HG02623 (cell line): ENCODE data around the gene FAAP20.

Experiments
- ATAC-seq: cut with Tn5 transposase; IDR thresholded peaks from one replicate; pipeline ENCODE4 v1.9.1; 2021; ENCODE audit warnings: moderate library complexity; ENCODE audit not compliant: unreplicated experiment

The FAAP20 gene

DNA sequence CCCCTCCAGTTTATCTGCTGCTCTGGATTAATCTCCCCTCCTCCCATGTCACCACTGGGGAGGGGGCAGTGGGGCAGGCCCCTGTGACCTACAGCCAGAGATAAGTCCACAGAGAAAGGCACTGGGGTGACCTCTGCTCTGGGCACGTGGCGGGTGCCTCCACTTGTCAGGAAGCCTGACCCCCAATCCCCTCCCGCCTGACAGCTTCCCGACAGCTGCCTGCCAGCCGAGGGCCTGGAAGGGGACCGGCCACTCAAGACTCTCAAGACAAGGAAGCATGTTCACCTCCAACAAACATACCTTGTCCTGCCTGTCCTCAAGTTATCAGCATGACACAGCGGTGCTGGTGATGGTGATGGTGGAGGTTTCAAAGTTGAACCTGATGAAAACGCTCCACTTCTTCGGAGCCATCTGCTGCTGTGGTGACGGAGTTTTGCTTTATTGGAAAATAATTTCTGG is 3.2 kb upstream of the FAAP20 start:
- no peak for ATAC-seq

DNA sequence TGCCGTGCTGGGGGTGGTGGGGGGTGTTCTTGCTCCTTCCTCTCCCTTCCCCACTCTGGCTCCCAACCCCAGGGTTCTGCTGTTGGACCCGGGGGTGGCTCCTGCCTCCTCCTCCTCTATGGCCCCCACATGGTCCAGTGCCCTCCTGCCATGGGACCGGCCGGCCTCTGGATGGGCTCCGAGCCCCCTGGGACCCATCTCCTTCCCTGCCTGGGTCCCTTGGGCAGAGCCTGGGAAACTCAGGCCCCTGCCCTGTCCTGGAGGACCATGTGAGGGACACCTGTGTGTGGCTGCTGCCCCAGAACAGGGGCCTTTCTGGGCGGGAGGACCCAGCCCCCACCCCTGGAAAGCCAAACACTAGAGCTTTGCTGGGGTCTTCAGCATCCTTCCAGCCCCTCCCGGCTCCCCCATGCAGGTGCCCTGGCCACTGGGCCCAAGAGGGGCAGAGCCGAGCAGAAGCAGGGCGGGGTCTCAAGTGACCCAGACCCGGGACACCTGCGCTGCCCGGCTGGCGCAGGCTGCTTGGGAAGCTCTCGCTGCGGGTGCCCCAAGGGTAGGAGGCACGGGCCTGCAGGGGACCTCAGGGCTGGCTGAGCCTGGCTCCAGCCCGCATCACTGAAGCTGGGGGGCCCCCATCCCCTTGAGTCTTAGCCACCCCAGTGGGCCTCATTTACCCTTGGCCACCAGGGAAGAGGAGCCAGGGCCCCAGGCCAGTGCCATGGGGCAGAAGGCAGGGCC is 2.5 kb upstream of the FAAP20 start:
- no peak for ATAC-seq

DNA sequence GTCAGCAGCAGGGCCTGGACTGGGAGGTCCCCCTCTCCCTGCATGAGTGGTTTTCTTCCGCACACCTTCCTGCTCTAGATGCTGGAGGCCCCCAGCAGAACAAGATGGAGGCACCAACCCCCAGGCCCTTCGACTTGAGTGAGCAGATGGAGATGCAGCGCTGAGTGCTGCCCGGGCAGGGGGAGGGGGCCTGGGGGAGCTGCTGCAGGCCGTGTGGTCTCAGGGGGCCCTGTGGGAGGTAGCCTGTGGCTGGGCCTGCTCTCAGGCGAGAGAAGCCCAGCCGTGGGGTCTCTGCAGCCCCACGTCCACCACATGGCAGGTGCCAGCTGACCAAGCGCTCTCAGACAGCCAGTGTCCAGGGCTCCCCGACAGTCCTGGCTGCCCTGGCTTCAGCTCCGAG is 1.2 kb upstream of the FAAP20 start:
- ATAC-seq, result no peak

DNA sequence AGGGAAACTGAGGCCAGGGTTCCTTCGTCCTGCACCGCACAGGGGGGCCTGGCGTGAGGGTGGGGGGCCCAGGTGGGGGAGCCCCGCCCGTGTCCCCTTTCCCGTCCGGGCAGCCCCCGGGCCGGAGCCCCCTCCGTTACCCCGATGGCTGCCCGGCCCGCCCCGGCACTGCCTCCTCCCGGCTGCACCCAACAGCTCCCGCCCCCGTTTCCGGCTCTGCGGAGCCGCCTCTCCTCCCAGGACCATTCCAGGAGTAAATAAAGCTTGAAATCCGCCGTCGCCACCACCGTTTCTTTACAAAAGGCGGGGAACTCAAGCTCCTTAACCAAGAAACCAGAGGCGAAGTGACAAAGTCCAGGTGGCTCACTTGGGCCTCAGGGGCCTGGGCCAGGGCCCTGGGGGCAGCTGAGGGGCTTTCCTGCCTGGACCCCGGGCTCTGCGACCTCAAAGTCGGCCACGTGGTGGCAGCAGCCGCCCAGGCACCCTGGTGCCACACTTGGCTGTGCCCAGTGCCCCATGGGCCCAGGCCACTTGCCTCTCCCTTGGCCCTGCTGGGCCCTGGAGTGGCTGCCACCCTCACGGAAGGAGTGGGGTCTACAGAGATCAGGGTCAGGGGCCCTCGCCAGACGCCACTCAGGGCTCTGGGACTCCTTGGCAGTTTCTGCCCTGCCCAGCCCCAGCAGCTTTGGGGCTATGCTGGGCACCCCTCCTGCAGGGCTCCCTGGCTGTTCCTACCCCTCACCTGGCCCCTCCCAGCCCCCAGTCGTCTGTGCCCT is 514 bp upstream of the FAAP20 start:
- peak; percentile 48 for ATAC-seq

DNA sequence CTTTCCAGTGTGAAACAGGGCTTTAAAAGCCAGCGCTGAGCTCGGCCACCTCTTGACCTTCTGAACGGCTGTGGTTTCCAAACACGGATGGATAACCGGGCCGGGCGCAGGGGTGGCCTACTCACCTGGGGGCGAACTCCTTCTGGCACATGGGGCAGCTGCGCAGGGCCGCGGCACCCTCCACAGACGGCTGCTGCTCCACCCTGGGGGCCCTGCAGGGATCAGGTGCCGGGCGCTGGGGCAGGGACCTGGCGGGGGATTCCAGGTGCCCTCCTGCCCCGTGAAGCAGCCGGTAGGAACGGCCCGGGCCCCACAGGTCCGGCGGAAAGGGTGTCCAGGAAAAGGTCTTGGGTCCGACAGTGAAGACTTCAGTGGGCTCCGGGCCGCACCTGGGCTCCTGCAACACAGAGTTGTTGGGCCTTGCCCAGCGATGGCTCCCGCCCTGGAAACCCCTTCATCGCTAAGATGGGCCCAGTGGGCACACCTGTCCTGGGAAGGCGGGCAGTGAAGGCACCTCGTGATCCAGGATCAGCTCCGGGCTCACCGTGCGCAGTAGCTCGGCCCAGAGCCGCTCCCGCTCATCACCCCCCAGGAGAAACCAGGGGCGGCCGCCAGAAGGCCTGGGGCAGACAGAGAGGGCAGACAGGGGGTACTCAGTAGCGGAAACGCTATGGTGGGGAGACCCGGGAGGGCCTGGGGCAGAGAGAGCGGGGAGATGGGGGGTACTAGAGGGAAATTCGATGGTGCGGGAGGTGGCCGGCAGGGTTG is 874 bp downstream of the FAAP20 start:
- ATAC-seq, result no peak

GRCh38 chr1:2192031-2192995 is 2.3 kb downstream of the FAAP20 start:
- ATAC-seq, result no peak

DNA sequence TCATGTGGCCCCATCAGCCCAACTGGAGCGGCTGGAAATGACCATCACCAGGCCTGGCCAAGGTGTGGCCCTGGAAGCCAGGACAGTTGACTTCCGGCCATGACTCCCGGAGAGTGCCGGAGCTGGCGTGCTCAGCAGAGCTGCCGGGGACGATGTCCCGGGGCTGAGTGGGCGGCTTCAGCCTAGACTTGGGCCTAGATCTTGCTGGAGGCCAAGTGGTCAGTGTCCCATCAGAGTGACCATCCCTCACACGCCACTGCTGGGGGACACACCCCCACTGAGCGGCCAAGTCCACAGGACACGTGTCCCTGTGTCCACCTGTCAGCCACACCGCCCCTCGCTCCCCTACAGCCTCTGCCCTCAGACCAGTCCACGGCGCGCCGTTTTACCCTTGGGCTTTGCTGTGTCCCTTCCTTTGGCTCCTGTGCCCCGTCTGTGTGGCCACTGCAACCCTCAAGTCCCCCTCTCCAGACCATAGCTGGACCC is 4.0 kb downstream of the FAAP20 start:
- ATAC-seq, result no peak

- ATAC-seq, result peak; percentile 61
Measured at GRCh38 chr1:2189459-2190425, 4.8 kb downstream of the FAAP20 start.

DNA sequence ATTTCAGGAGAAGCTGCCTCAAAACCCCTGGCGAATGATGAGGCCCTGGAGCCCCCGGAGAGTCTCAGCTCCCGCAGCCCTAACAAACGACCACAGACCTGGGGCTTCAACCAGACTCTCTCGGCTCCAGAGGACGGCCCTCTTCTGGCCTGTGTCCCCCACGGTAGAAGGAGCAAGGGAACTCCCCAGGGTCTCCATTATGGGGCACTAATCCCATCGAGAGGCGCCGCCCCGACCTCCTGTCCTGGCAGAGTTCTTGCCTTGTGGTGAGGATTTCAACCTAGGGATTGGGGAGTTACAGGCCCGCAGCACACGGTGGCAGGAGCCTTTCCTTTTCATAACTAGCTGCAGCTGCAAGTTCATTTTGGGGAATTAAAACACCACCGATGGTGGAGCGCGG is 6.2 kb downstream of the FAAP20 start:
- ATAC-seq, result no peak

DNA sequence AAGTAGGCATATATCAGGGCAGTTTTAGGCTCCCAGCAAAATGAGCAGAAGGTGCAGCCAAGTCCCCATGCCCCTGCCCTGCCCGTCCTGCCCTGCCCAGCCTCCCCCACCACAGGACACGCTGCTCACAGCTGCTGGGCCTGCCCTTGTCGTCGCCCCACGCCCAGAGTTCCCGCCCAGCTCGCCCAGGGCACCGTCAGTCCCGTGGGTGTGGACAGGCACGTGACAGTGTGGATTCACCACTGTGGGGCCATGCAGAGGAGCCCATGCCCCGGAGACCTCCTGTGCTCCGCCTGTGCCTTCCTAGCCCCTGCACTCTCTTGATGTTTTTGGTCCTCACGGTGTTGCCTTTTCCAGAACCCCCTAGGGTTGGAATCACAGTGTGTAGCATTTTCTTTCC is 7.0 kb downstream of the FAAP20 start:
- no peak for ATAC-seq

- no peak for ATAC-seq
Measured at GRCh38 chr1:2186901-2187300, 7.7 kb downstream of the FAAP20 start.

GRCh38 chr1:2185880-2186855 is 8.4 kb downstream of the FAAP20 start:
- ATAC-seq, result no peak

- ATAC-seq, result no peak
Measured at GRCh38 chr1:2184934-2185333, 9.6 kb downstream of the FAAP20 start.

- ATAC-seq, result no peak
Measured at GRCh38 chr1:2184531-2184930, 10.0 kb downstream of the FAAP20 start.

GRCh38 chr1:2183937-2184334 is 10.6 kb downstream of the FAAP20 start:
- ATAC-seq, result no peak

DNA sequence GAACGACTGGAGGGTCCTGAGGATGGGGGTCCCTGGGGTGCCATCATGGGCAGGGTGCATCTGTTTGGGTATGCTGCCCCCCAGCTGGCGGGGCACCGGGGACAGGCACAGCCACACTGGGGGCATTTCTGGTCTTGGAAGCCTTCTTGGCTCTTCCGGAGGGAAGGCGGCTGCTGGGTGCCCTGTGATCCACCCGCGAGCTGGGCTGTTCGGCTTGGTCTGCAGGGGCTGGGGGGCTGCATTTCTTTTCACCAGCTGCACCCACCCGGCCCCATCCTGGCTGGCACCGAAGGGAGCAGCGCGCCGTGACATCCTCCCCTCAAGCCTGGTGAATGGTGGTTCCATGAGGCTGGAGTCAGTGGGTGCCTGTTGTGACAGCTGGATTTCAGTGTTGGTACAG is 12.2 kb downstream of the FAAP20 start:
- no peak for ATAC-seq

DNA sequence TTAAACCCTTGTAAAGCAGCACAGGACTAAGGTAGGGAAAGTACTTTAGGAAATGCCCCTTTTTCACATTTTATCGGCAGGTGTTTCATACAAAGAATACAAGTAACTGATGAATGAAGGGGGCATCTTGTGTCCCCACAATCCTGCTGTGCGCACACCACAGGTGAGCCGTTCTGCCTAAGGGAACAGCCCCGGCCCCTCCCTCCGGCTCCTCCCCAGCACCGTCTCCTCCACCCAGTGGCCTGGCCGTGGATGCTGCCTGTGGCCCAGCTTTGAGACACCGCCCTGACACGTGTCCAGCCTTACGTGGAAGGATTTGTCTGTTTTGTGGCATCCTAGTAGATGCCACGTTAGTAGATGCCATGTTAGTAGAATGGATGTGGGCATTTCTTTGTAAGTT is 12.8 kb downstream of the FAAP20 start:
- ATAC-seq, result no peak

GRCh38 chr1:2181271-2181670 is 13.3 kb downstream of the FAAP20 start:
- ATAC-seq, result no peak
